ENCODE measurements around the gene RRP8. TPM values are rescaled to one million over a fixed set of nuclear protein-coding genes. Genes with fewer than 3 reads are reported as not detected.
A peak's percentile ranks its signal among the peaks of the same experiment; 100 is the strongest.

The RRP8 gene
- total and polyA plus RNA-seq, 9 of the 15 experiments (the other 6 are each of a cell fraction or from before 2014, with no cell fraction given) = 5.7 to 47.3 (median 32.6) TPM

- no peak for TF ChIP-seq HMGXB4 (CRISPR knock-in tag; IDR thresholded peaks at IDR 0.05)
- TF ChIP-seq ZNF79 (CRISPR knock-in tag; IDR thresholded peaks at IDR 0.05; ENCODE audit: low read depth) = no peak
- no peak for TF ChIP-seq ZNF347 (CRISPR knock-in tag; IDR thresholded peaks at IDR 0.05; ENCODE audit: low read depth)
- TF ChIP-seq POU5F1 (IDR thresholded peaks at IDR 0.05; ENCODE audit: borderline replicate concordance, low read depth, low read length, partially characterized antibody) = no peak
- no peak for TF ChIP-seq ZNF778 (CRISPR knock-in tag; IDR thresholded peaks at IDR 0.05)
- TF ChIP-seq MEIS2 (IDR thresholded peaks at IDR 0.05; ENCODE audit: partially characterized antibody) = no peak
- no peak for TF ChIP-seq WHSC1 (IDR thresholded peaks at IDR 0.05; ENCODE audit: low read length)
- no peak for TF ChIP-seq SMAD2 (IDR thresholded peaks at IDR 0.05; ENCODE audit: low read depth, low read length)
- TF ChIP-seq, protein P1, sequence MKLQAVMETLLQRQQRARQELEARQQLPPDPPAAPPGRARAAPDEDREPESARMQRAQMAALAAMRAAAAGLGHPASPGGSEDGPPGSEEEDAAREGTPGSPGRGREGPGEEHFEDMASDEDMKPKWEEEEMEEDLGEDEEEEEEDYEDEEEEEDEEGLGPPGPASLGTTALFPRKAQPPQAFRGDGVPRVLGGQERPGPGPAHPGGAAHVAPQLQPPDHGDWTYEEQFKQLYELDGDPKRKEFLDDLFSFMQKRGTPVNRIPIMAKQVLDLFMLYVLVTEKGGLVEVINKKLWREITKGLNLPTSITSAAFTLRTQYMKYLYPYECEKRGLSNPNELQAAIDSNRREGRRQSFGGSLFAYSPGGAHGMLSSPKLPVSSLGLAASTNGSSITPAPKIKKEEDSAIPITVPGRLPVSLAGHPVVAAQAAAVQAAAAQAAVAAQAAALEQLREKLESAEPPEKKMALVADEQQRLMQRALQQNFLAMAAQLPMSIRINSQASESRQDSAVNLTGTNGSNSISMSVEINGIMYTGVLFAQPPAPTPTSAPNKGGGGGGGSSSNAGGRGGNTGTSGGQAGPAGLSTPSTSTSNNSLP (IDR thresholded peaks at IDR 0.05; ENCODE audit: borderline replicate concordance, low read depth, low read length) = peak; percentile 26; the same call in 1 of the 2 replicates
- TF ChIP-seq, protein P2, sequence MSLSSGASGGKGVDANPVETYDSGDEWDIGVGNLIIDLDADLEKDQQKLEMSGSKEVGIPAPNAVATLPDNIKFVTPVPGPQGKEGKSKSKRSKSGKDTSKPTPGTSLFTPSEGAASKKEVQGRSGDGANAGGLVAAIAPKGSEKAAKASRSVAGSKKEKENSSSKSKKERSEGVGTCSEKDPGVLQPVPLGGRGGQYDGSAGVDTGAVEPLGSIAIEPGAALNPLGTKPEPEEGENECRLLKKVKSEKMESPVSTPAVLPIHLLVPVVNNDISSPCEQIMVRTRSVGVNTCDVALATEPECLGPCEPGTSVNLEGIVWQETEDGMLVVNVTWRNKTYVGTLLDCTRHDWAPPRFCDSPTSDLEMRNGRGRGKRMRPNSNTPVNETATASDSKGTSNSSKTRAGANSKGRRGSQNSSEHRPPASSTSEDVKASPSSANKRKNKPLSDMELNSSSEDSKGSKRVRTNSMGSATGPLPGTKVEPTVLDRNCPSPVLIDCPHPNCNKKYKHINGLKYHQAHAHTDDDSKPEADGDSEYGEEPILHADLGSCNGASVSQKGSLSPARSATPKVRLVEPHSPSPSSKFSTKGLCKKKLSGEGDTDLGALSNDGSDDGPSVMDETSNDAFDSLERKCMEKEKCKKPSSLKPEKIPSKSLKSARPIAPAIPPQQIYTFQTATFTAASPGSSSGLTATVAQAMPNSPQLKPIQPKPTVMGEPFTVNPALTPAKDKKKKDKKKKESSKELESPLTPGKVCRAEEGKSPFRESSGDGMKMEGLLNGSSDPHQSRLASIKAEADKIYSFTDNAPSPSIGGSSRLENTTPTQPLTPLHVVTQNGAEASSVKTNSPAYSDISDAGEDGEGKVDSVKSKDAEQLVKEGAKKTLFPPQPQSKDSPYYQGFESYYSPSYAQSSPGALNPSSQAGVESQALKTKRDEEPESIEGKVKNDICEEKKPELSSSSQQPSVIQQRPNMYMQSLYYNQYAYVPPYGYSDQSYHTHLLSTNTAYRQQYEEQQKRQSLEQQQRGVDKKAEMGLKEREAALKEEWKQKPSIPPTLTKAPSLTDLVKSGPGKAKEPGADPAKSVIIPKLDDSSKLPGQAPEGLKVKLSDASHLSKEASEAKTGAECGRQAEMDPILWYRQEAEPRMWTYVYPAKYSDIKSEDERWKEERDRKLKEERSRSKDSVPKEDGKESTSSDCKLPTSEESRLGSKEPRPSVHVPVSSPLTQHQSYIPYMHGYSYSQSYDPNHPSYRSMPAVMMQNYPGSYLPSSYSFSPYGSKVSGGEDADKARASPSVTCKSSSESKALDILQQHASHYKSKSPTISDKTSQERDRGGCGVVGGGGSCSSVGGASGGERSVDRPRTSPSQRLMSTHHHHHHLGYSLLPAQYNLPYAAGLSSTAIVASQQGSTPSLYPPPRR (CRISPR knock-in tag; IDR thresholded peaks at IDR 0.05; ENCODE audit: borderline replicate concordance) = no peak
- no peak for TF ChIP-seq BCL6 (CRISPR knock-in tag; IDR thresholded peaks at IDR 0.05)
- TF ChIP-seq ILK (tag; IDR thresholded peaks at IDR 0.05; ENCODE audit: borderline replicate concordance, low read depth) = no peak
- TF ChIP-seq ZNF740 (CRISPR knock-in tag; IDR thresholded peaks at IDR 0.05) = no peak
- TF ChIP-seq ZNF740 (tag; IDR thresholded peaks at IDR 0.05) = no peak
- TF ChIP-seq ZNF583 (CRISPR knock-in tag; IDR thresholded peaks at IDR 0.05) = no peak
- no peak for TF ChIP-seq ZNF133 (CRISPR knock-in tag; IDR thresholded peaks at IDR 0.05)
- no peak for TF ChIP-seq SMAD1 (IDR thresholded peaks at IDR 0.05; ENCODE audit: low read depth, low read length, partially characterized antibody)
Observed at GRCh38 chr11:6563121-6563619, 40.2 kb downstream of the RRP8 start (continued).

All from K562 (cell line).